NOMO-1 treated with DMSO at 0.1 percent for 48 hours (cell line): Measurements from ENCODE around the gene MNAT1.
"Not testable (repeated sequence)": the region's sequence is repeated elsewhere in the genome, so short reads cannot be mapped to it uniquely, and the experiment has no call there.

ENCODE experiments used
- DNase-seq: peaks from one replicate; lab custom pipeline; 2025; ENCODE audit not compliant: unreplicated experiment; lab: John Stamatoyannopoulos, UW

Gene MNAT1

GRCh38 chr14:60878121-60878520, 143.6 kb downstream of the MNAT1 start:
- no peak for DNase-seq

GRCh38 chr14:60878536-60878935, 144.0 kb downstream of the MNAT1 start:
- DNase-seq, result no peak

GRCh38 chr14:60882219-60882618, 147.7 kb downstream of the MNAT1 start:
- no peak for DNase-seq

GRCh38 chr14:60884134-60884533, 149.6 kb downstream of the MNAT1 start:
- no peak for DNase-seq

GRCh38 chr14:60890636-60891035, 156.1 kb downstream of the MNAT1 start:
- DNase-seq, result not testable (repeated sequence)

- no peak for DNase-seq
These were observed 159.3 kb downstream of the MNAT1 start for GRCh38 chr14:60893911-60894310.

GRCh38 chr14:60904381-60904780, 169.8 kb downstream of the MNAT1 start:
- DNase-seq, result no peak

- no peak for DNase-seq
These were observed 171.4 kb downstream of the MNAT1 start for GRCh38 chr14:60905923-60906322.

- no peak for DNase-seq
These were observed 181.2 kb downstream of the MNAT1 start for GRCh38 chr14:60915781-60916180.

GRCh38 chr14:60922050-60922449, 187.5 kb downstream of the MNAT1 start:
- DNase-seq, result no peak

- DNase-seq, result no peak
These were observed 190.7 kb downstream of the MNAT1 start for GRCh38 chr14:60925286-60925685.

GRCh38 chr14:60926002-60926401, 191.4 kb downstream of the MNAT1 start:
- no peak for DNase-seq

GRCh38 chr14:60931218-60931617, 196.7 kb downstream of the MNAT1 start:
- DNase-seq, result no peak

GRCh38 chr14:60933920-60934655, 199.5 kb downstream of the MNAT1 start:
- DNase-seq, result no peak

GRCh38 chr14:60935319-60935718, 200.8 kb downstream of the MNAT1 start:
- no peak for DNase-seq

GRCh38 chr14:60943637-60944032, 209.1 kb downstream of the MNAT1 start:
- DNase-seq, result no peak

GRCh38 chr14:60944204-60944603, 209.6 kb downstream of the MNAT1 start:
- DNase-seq, result no peak

- DNase-seq, result peak; percentile 43
These were observed 211.4 kb downstream of the MNAT1 start for GRCh38 chr14:60945984-60946383.

- DNase-seq, result no peak
These were observed 212.2 kb downstream of the MNAT1 start for GRCh38 chr14:60946773-60947172.

GRCh38 chr14:60951776-60952435, 217.3 kb downstream of the MNAT1 start:
- DNase-seq, result no peak

GRCh38 chr14:60956202-60956601, 221.6 kb downstream of the MNAT1 start:
- DNase-seq, result no peak

- no peak for DNase-seq
These were observed 222.1 kb downstream of the MNAT1 start for GRCh38 chr14:60956632-60957031.

GRCh38 chr14:60958146-60958545, 223.6 kb downstream of the MNAT1 start:
- DNase-seq, result no peak
